ENCODE results near the gene ZNF385D.

GRCh38 chr3:21528291-21528995 is 222.6 kb downstream of the ZNF385D start:
- TF ChIP-seq CTCF (IDR thresholded peaks at IDR 0.05) (no peak), POLR2AphosphoS5 (IDR thresholded peaks at IDR 0.05; ENCODE audit: low read depth, low read length) (no peak), TCF7L2 (IDR thresholded peaks at IDR 0.05; ENCODE audit: low read depth, low read length) (no peak)
